Fibroblast of skin of scalp (primary cell): ENCODE data around the gene ZBTB32. TPM values are rescaled to one million over a fixed set of nuclear protein-coding genes. Genes with fewer than 3 reads are reported as not detected.
"Not testable (repeated sequence)": the region's sequence is repeated elsewhere in the genome, so short reads cannot be mapped to it uniquely, and the experiment has no call there.

Experiments
- DNase-seq: peaks from one replicate; pipeline ENCODE4 v3.0.0-alpha.2; 2013
- polyA plus RNA-seq, 2 experiments: library from polyadenylated mRNA; unstranded; fragments of 120-200 nt; gene quantifications; one replicate each; pipeline ENCODE4 v1.2.1, GENCODE V29; 2013; ENCODE audit not compliant: insufficient read length in 2 of 2

Gene ZBTB32
- not detected for polyA plus RNA-seq (2013, experiment 1 of 2; ENCODE audit: insufficient read length)
- not detected for polyA plus RNA-seq (2013, experiment 2 of 2; ENCODE audit: insufficient read length)

GRCh38 chr19:35704218-35704617 lies at the start of gene ZBTB32:
ZBTB32 (plus strand) TSS chr19:35704558; CDS start chr19:35714627, 10,069 bp downstream.
- peak; percentile 61 for DNase-seq

DNA sequence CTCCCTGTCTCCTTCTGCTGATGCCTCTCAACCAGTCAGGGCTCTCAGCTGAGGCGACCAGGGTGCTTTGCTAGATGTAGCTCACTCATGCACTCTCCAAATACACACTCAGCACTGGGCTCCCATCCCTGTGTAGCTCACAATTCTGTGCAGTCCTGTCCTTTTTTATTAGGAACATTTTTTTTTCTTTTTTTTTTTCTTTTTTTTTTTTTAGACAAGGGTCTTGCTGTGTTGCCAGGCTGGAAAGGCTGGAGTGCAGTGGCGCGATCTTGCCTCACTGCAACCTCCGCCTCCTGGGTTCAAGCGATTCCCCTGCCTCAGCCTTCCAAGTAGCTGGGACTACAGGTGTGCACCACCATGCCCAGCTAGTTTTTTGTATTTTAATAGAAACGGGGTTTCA lies 49.5 kb upstream of the ZBTB32 start:
- DNase-seq: not testable (repeated sequence)

DNA sequence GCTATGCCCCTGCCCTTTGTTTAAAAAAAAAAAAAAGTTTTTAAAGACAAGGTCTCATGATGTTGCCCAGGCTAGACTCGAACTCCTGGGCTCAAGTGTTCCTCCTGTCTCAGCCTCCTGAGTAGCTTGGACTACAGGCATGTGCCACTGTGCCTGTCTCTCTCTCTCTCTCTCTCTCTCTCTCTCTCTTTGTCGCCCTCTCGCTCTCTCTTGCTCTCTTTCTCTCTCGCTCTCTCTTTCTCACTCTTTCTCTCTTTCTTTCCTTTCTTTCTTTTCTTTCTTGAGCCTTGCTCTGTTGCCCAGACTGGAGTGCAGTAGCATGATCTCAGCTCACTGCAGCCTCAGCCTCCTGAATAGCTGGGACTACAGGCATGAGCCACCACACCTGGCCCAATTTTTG lies 48.8 kb upstream of the ZBTB32 start:
- DNase-seq: no peak

GRCh38 chr19:35656700-35657099 lies 47.7 kb upstream of the ZBTB32 start:
- no peak for DNase-seq

GRCh38 chr19:35657904-35658700 lies 46.3 kb upstream of the ZBTB32 start:
- no peak for DNase-seq

DNA sequence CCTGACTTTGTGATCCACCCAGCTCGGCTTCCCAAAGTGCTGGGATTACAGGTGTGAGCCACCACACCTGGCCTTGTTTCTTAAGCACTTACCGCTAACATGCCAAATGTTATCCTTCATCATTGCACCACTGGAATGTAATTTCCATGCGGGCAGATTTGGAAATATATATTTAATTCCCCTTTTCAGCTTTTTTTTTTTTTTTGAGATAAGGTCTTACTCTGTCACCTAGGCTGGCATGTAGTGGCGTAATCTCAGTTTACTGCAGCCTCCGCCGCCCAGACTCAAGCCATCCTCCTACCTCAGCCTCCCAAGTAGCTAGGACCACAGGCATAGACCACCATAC lies 42.4 kb upstream of the ZBTB32 start:
- no peak for DNase-seq

GRCh38 chr19:35663981-35664380 lies 40.4 kb upstream of the ZBTB32 start:
- DNase-seq: no peak

DNA sequence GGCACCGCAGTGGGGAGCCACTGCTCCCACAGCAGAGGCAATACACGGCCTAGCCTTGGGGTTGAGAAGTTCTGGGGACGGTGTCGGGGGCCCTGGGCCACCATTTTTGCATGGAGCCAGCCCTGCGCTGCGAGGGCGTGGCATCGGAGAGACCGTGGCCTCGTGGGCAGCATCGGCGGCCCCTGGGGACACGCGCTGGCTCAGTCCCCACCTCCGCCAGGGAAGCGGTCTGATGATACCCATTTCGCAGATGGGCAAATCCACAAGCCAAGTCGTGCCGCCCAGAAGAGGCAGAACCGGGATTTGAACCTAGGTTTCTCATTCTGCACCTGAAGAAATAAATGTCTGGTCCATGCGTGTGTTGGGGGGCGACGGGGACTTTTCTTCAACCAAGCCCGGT lies 39.2 kb upstream of the ZBTB32 start:
- DNase-seq: no peak

- DNase-seq: no peak
These were observed 38.8 kb upstream of the ZBTB32 start for GRCh38 chr19:35665604-35666003.

- DNase-seq: no peak
These were observed 38.0 kb upstream of the ZBTB32 start, which contains the start of gene UPK1A for GRCh38 chr19:35666251-35666913. UPK1A (plus strand) TSS chr19:35666517; CDS start chr19:35666813, 296 bp downstream.

DNA sequence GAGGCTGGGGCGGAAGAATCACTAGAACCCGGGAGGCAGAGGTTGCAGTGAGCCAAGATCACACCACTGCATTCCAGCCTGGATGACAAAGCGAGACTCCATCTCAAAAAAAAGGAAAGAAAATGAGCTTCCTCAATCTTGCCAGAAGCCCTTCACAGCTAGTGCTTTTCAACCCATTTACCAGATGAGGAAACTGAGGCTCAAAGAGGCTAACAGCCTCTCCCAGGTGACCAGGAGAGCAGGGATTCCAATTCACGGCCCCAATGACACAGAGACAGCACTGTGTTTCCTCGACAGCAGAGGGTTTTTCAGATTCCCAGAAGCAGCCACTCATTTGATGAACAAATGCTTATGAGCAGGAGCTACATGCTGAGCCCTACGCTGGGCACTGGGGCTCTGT lies 34.8 kb upstream of the ZBTB32 start:
- no peak for DNase-seq

DNA sequence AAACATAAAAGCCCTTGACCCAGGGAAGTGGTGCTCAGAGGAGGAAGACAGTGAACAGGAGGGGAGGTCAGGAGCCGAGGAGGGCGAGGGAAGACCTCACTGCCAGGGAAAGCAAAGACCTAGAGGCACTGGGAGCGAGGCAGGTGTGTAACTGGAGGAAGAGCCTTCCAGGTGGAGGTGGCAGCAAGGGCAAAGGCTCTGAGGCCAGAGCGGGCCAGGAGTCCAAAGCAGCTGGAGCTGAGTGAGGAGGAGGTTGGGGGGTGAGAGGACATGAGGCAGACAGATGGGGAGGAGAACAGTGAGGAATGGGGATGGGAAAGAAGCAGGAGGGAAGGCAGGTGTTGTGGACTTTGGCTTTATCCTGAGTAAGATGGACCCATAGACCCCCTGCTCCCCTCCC lies 34.4 kb upstream of the ZBTB32 start:
- DNase-seq: no peak

DNA sequence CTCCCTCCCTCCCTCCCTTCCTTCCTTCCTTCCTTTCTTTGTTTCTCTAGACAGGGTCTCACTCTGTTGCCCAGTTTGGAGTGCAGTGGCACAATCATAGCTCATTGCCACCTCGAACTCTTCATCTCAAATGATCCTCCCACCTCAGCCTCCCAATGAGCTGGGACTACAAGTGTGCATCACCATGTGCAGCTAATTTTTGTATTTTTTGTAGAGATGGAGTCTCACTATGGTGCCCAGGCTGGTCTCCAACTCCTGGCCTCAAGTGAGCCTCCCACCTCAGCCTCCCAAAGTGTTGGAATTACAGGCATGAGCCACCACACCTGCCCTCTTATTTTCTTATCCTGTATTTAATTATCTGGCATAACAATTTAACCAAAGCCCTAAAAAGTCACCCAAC lies 33.7 kb upstream of the ZBTB32 start:
- no peak for DNase-seq

DNA sequence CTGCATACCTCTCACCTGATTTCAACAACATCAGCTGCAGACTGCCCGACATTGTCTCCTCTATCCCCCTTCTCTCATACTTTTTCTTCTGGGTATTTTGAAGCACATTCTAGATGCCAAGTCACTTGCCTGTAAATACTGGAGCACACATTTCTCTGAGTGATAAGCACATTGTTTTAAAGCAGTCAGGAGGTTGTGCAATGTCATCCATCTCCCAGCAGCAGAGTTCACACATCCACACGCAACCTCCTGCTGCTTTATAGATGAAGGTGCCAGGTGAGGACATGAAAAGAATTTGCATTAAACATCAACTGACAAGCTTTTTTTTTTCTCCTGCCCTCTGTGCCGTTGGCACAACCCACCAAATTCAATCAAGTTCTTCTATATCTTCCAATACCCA lies 32.5 kb upstream of the ZBTB32 start:
- DNase-seq: no peak

DNA sequence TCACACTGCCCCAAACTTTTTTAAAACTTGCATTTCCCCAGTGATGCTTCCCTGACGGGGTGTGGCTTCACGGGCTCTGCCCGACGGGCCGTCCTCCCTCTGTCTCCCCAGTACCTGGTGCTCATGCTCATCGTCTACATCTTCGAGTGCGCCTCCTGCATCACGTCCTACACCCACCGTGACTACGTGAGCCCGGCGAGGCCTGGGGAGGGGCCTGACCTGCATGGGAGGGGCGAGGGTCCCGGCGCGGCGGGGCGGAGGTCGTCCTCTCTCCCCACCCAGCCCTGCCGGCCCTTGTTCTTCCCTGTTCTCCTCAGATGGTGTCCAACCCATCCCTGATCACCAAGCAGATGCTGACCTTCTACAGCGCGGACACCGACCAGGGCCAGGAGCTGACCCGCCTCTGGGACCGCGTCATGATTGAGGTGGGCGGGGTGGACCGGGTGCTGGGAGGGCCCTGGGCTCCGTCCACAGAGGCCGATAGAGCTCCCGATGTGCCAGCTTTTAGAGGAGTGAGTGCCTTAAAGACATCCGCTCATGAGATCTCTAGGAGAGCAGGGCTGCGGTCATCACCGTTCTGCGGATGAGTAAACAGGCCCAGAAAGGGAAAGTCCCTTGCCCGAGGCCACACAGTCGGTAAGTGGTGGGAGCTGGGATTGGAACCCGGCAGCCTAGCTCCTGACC lies 31.1 kb upstream of the ZBTB32 start:
- DNase-seq: peak; percentile 27

DNA sequence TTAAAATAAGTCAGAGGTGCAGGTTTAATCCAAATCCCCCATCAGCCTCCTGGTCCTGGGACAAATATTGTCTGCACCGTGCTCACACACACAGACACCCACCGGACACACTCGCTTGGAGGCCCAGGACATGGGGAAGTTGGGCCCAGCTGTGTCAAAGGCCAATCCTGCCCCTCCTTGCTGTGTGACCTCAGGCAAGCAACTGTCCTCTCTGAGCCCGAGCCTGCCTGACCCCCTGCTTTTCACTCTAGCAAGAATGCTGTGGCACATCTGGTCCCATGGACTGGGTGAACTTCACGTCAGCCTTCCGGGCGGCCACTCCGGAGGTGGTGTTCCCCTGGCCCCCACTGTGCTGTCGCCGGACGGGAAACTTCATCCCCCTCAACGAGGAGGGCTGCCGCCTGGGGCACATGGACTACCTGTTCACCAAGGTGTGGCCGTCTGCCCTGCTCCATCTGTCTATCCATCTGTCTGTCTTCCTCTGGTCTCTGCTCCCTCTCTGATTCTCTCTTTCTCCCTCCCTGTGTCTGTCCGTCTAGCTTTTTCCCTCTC lies 28.7 kb upstream of the ZBTB32 start:
- DNase-seq: no peak

GRCh38 chr19:35689836-35690235 lies 14.5 kb upstream of the ZBTB32 start:
- DNase-seq: peak; percentile 49

- not testable (repeated sequence) for DNase-seq
These were observed 13.3 kb upstream of the ZBTB32 start for GRCh38 chr19:35691106-35691505.

DNA sequence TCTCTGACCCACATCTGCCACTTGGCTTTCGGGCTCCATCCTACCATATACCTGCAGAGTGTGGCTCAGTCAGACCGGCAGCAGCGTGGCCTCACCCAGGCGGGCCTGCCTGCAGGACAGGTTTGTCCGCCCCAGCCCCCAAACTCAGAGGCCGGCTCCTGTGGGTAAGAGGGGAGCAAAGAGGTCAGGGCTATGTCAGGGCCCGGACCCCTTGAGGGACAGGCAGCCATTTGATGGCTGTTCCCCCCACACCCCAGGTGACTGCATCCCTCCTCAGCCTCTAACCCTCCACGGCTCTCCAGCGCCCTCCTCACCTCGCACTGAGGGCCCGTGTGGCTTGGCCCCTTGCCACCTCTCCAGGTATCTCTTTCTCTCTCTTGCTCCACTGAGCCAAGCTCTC lies 12.3 kb upstream of the ZBTB32 start:
- no peak for DNase-seq

DNA sequence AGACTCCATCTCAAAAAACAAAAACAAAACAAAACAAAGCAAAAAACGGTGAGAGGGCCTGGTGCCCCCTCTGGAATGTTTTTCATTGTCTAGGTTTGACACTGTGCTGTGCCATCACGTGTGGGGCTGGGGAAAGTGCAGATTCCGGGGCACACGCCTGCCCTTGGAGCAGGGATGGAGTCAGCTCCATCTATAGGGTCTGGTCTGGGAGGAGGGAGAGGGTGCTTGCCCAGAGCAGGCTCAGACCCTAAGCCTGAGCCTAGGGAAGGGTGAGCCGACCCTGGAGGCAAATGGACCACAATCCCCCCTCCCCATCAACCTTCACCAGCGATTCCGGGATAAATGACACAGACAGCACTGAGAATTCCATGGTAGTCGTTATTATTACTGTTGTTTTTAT lies 10.9 kb upstream of the ZBTB32 start:
- no peak for DNase-seq

- DNase-seq: peak; percentile 88
These were observed 10.3 kb upstream of the ZBTB32 start for GRCh38 chr19:35693835-35694599.

DNA sequence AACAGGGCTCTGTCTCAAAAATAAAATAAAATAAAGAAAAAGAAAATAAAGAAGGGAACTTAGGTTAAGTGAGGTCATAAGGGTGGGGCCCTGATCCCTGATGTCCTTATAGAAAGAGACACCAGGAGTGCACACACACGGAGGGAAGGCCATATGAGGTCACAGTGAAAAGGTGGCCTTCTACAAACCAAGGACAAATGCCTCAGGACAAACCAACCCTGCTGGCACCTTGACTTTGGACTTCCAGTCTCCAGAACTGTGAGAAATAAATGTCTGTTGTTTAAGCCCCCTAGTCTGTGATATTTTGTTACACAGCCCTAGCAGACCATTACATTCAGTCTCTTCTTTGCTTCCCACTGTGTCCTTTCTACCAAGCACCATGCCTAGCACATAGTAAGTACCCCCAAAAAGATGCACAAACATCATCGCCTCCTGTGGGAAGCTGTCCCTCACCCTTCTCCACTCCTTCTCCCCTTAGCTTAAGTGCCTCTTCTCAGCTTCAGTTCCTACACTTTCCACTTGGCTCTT lies 8.4 kb upstream of the ZBTB32 start:
- no peak for DNase-seq
